Endothelial cell of umbilical vein (primary cell): ENCODE measurements around the gene EIF2S2. TPM values are rescaled to one million over a fixed set of nuclear protein-coding genes. Genes with fewer than 3 reads are reported as not detected.

Experiments used
- BruUV-seq: library from RNA; stranded (reverse); fragments of 400-500 nt; replicated peaks from 2 replicates; lab custom pipeline; 2021; lab: Mats Ljungman, UMichigan
- CTCF ChIA-PET: fragments of 300-600, 350-600 bp; sonication (Branson Sonifier 250); formaldehyde crosslinking; loops from one replicate; lab custom pipeline; 2021; ENCODE audit warnings: antibody characterized with exemption, inconsistent platforms; lab: Charles Lee
- POLR2A ChIA-PET: fragments of 300-600, 350-600 bp; sonication (Branson Sonifier 250); formaldehyde crosslinking; loops from one replicate; lab custom pipeline; 2021; ENCODE audit warnings: antibody characterized with exemption, inconsistent platforms; lab: Charles Lee
- DNase-seq: peaks from one replicate; pipeline ENCODE4 v3.0.0-alpha.2; 2011; ENCODE audit warnings: low read depth, low spot score
- FAIRE-seq: peaks from 2 replicates; lab custom pipeline; 2011; peaks lifted over from hg19 to GRCh38; lab: Jason Lieb, UNC
- H2AFZ ChIP-seq: 2 replicates; pipeline ENCODE4 v1.6.0; 2012; ENCODE audit warnings: low read depth, low read length, control low read depth, inconsistent platforms
- H3K27ac ChIP-seq: 2 replicates; pipeline ENCODE4 v1.5.1; 2011; ENCODE audit warnings: low read depth, mild to moderate bottlenecking, control low read depth, low read length, moderate library complexity; ENCODE audit not compliant: insufficient read depth
- H3K27me3 ChIP-seq, 2 experiments: 2 replicates each; pipeline versions ENCODE4 v1.6.0 to v1.6.1; 2011; ENCODE audit warnings: low read length in 2 of 2, mixed read lengths in 1 of 2; ENCODE audit not compliant: control insufficient read depth in 2 of 2, insufficient read depth in 2 of 2
- H3K36me3 ChIP-seq, 2 experiments: 2 replicates in 1 of 2; 3 replicates in 1 of 2; pipeline ENCODE4 v1.5.1; 2011; ENCODE audit warnings: low read length in 2 of 2, mild to moderate bottlenecking in 1 of 2, moderate library complexity in 1 of 2; ENCODE audit not compliant: control insufficient read depth in 2 of 2, insufficient read depth in 2 of 2; ENCODE audit errors: extremely low read depth in 1 of 2
- H3K4me1 ChIP-seq: 3 replicates; pipeline ENCODE4 v1.5.1; 2011; ENCODE audit warnings: mild to moderate bottlenecking, low read length; ENCODE audit not compliant: control insufficient read depth, insufficient read depth; ENCODE audit errors: extremely low read depth
- H3K4me2 ChIP-seq: 2 replicates; pipeline ENCODE4 v1.6.1; 2011; ENCODE audit warnings: low read length, control low read depth, mixed read lengths; ENCODE audit not compliant: insufficient read depth
- H3K4me3 ChIP-seq, 3 experiments: fragments of 200-600 bp in 1 of 3; sonication (generic), shearing (Covaris generic) in 1 of 3; replicated peaks in 1 of 3; 2 replicates each; pipeline ENCODE4 v1.5.1; 2011 to 2016; ENCODE audit warnings: control low read depth in 3 of 3, low read length in 3 of 3, mild to moderate bottlenecking in 2 of 3, inconsistent platforms in 1 of 3, low read depth in 1 of 3, moderate library complexity in 1 of 3; ENCODE audit not compliant: insufficient read depth in 1 of 3
- H3K79me2 ChIP-seq: 2 replicates; pipeline ENCODE4 v1.6.0; 2012; ENCODE audit warnings: low read length, inconsistent platforms; ENCODE audit not compliant: control insufficient read depth, insufficient read depth
- H3K9ac ChIP-seq: replicated peaks from 2 replicates; pipeline ENCODE3; 2011; ENCODE audit warnings: low read length, control low read depth; ENCODE audit not compliant: insufficient read depth; ENCODE audit errors: extremely low read depth
- H3K9me1 ChIP-seq: replicated peaks from 3 replicates; pipeline ENCODE4 v1.6.0; 2011; ENCODE audit warnings: mild to moderate bottlenecking, low read length; ENCODE audit not compliant: control insufficient read depth, insufficient read depth; ENCODE audit errors: extremely low read depth
- H3K9me3 ChIP-seq: replicated peaks from 2 replicates; pipeline ENCODE4 v1.5.1; 2012; ENCODE audit warnings: low read length, inconsistent platforms; ENCODE audit not compliant: control insufficient read depth, insufficient read depth
- H4K20me1 ChIP-seq: replicated peaks from 2 replicates; pipeline ENCODE3; 2011; ENCODE audit warnings: mild to moderate bottlenecking, low read length; ENCODE audit not compliant: control insufficient read depth, insufficient read depth; ENCODE audit errors: extremely low read depth
- EZH2 ChIP-seq: IDR thresholded peaks from 2 replicates; pipeline ENCODE4 v1.6.1; 2012; ENCODE audit warnings: borderline replicate concordance, low read depth, mild to moderate bottlenecking, moderate library complexity, low read length, inconsistent platforms; ENCODE audit not compliant: severe bottlenecking
- FOS ChIP-seq: IDR thresholded peaks from 2 replicates; pipeline ENCODE4 v1.6.1; 2011; ENCODE audit warnings: mild to moderate bottlenecking, low read length, moderate library complexity, borderline replicate concordance; ENCODE audit not compliant: insufficient read depth
- GATA2 ChIP-seq: IDR thresholded peaks from 2 replicates; pipeline ENCODE4 v1.7.0; 2011; ENCODE audit warnings: low read depth, mild to moderate bottlenecking, moderate library complexity, mixed read lengths, low read length; ENCODE audit not compliant: insufficient read length, insufficient read depth
- JUN ChIP-seq: IDR thresholded peaks from 2 replicates; pipeline ENCODE4 v1.6.1; 2011; ENCODE audit warnings: borderline replicate concordance, low read depth; ENCODE audit not compliant: insufficient read length, insufficient read depth
- MYC ChIP-seq: IDR thresholded peaks from one replicate; pipeline ENCODE4 v1.6.1; 2011; ENCODE audit warnings: mild to moderate bottlenecking, low read depth, low read length
- POLR2A ChIP-seq: IDR thresholded peaks from 2 replicates; pipeline ENCODE4 v1.6.1; 2012; ENCODE audit warnings: low read depth, mild to moderate bottlenecking, control low read depth, low read length
- POLR2AphosphoS5 ChIP-seq: IDR thresholded peaks from 2 replicates; pipeline ENCODE4 v1.6.1; 2012; ENCODE audit warnings: low read depth, mild to moderate bottlenecking, control low read depth, low read length, moderate library complexity; ENCODE audit not compliant: insufficient read depth
- dilution Hi-C: fragments of 300-500 bp; cut with MboI; formaldehyde crosslinking; loops from one replicate; pipeline ENCODE4 v1.15.0; 2019; ENCODE audit warnings: low sequenced_read_pairs; ENCODE audit not compliant: extremely low pct_ligation_motif_present
- intact Hi-C: fragments of 100-400 bp; cut with micrococcal nuclease; formaldehyde crosslinking; loops from one replicate; pipeline ENCODE4 v1.10.0; 2022
- polyA plus RNA-seq, 4 experiments: library from polyadenylated mRNA; depleted of rRNA in 3 of 4; stranded (reverse) in 3 of 4; unstranded in 1 of 4; fragments of >200 nt; gene quantifications; 2 replicates each; pipeline versions ENCODE4 v1.2.1 to v1.2.3, GENCODE V29; 2011 to 2012; ENCODE audit warnings: missing spikeins in 1 of 4
- total RNA-seq: library from RNA; stranded (reverse); gene quantifications from 2 replicates; pipeline ENCODE4 v1.2.3, GENCODE V29; 2021
- TF ChIP-seq, protein P1 (sequence below), 2 donors: IDR thresholded peaks; 1 replicate in 1 of 2; 2 replicates in 1 of 2; pipeline ENCODE4 v1.5.1; 2011; ENCODE audit warnings: low read length in 2 of 2, mild to moderate bottlenecking in 2 of 2, moderate library complexity in 2 of 2, control low read depth in 1 of 2, inconsistent platforms in 1 of 2, low read depth in 1 of 2; ENCODE audit not compliant: insufficient read depth in 1 of 2; ENCODE audit errors: extremely low read depth in 1 of 2
- TF ChIP-seq, protein P2 (sequence below): IDR thresholded peaks from 2 replicates; pipeline ENCODE4 v1.6.1; 2011; ENCODE audit not compliant: insufficient read depth, insufficient read length

EIF2S2 gene
- total and polyA plus RNA-seq, 2 donors (not counting 3 experiments of a cell fraction or from before 2014, with no cell fraction given) = 38.8 to 99.3 TPM

DNA sequence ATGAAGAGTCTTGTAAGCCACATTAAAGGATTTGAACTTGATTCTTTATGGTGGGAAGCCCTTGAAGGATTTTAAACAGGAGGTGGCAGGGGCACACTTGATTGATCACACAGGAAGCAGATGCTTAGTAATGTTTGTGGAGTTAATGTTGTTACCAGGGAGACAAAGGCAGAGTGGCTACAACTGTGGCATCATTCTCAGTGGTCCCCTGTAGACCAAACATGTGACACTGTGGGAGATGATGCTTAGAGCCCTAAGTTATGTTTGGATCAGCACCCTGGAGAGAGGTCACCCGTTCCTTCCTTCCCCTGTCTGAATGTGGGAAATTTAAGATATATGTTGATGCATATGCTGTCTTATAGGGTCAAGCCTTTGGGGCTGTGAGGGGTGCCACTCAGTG, 53.2 kb downstream of the EIF2S2 start:
- CTCF ChIA-PET = no interaction called here
- Histone ChIP-seq H3K9ac (no peak overlapping the region), H3K9me3 (no peaks in the 10 kb centered on the region), H3K4me3 (no peak overlapping the region), H3K9me1 (no peaks in the 10 kb centered on the region), H3K27me3 (no peaks in the 10 kb centered on the region), H3K27ac (no peak overlapping the region), H3K36me3 (no peaks in the 10 kb centered on the region), H4K20me1 (peaks cover 9% of the 10 kb centered on the region), H3K4me2 (no peak overlapping the region), H3K4me1 (peaks cover 5% of the 10 kb centered on the region), H3K79me2 (peaks cover 70% of the 10 kb centered on the region), H2AFZ (no peak overlapping the region)
- intact Hi-C loops (no loop called here), dilution Hi-C loops (no loop called here)
- TF ChIP-seq FOS (no peak), EZH2 (no peak), POLR2AphosphoS5 (no peak), POLR2A (no peak), JUN (no peak), MYC (no peak), GATA2 (no peak)
- TF ChIP-seq, protein P1, sequence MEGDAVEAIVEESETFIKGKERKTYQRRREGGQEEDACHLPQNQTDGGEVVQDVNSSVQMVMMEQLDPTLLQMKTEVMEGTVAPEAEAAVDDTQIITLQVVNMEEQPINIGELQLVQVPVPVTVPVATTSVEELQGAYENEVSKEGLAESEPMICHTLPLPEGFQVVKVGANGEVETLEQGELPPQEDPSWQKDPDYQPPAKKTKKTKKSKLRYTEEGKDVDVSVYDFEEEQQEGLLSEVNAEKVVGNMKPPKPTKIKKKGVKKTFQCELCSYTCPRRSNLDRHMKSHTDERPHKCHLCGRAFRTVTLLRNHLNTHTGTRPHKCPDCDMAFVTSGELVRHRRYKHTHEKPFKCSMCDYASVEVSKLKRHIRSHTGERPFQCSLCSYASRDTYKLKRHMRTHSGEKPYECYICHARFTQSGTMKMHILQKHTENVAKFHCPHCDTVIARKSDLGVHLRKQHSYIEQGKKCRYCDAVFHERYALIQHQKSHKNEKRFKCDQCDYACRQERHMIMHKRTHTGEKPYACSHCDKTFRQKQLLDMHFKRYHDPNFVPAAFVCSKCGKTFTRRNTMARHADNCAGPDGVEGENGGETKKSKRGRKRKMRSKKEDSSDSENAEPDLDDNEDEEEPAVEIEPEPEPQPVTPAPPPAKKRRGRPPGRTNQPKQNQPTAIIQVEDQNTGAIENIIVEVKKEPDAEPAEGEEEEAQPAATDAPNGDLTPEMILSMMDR (IDR thresholded peaks at IDR 0.05; ENCODE audit: extremely low read depth in 1 of 2, insufficient read depth in 1 of 2, low read depth in 1 of 2, low read length in 2 of 2) = no peak
- TF ChIP-seq, protein P2, sequence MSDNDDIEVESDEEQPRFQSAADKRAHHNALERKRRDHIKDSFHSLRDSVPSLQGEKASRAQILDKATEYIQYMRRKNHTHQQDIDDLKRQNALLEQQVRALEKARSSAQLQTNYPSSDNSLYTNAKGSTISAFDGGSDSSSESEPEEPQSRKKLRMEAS = no peak
- POLR2A ChIA-PET = no interaction called here
- FAIRE-seq (no peak), DNase-seq (peak; percentile 29)
- no TSS peak for BruUV-seq
